BJ (cell line): ENCODE data around the gene ASB13. TPM values are rescaled to one million over a fixed set of nuclear protein-coding genes. Genes with fewer than 3 reads are reported as not detected.

Experiments used
- CTCF ChIA-PET: fragments of 350-600 bp; formaldehyde crosslinking; extraction: SDS; loops from one replicate; lab custom pipeline; 2021; ENCODE audit warnings: antibody characterized with exemption, inconsistent platforms; lab: Yijun Ruan, JAX
- POLR2A ChIA-PET: fragments of 300-600 bp; sonication (Branson Sonifier 250); formaldehyde crosslinking; extraction: SDS; loops from one replicate; lab custom pipeline; 2021; ENCODE audit warnings: antibody characterized with exemption; lab: Charles Lee
- DNase-seq: peaks from one replicate; pipeline ENCODE4 v3.0.0-alpha.2; 2011; ENCODE audit warnings: low read depth
- H3K27me3 ChIP-seq: 2 replicates; pipeline ENCODE4 v1.6.0; 2011; ENCODE audit warnings: low read length; ENCODE audit not compliant: control insufficient read depth, insufficient read depth
- H3K36me3 ChIP-seq: 2 replicates; pipeline ENCODE4 v1.5.1; 2011; ENCODE audit warnings: low read length; ENCODE audit not compliant: control insufficient read depth, insufficient read depth
- H3K4me3 ChIP-seq: 2 replicates; pipeline ENCODE4 v1.5.1; 2011; ENCODE audit warnings: low read depth, mild to moderate bottlenecking, control low read depth, low read length
- CTCF ChIP-seq: IDR thresholded peaks from 2 replicates; pipeline ENCODE4 v1.5.1; 2011; ENCODE audit warnings: low read depth, mild to moderate bottlenecking, control low read depth, inconsistent platforms, low read length, moderate library complexity; ENCODE audit not compliant: insufficient read depth
- polyA plus RNA-seq: library from polyadenylated mRNA; depleted of rRNA; stranded (reverse); fragments of >200 nt; gene quantifications from 2 replicates; pipeline ENCODE4 v1.2.3, GENCODE V29; 2011

ASB13 gene
- polyA plus RNA-seq, 1 experiment, result 8.6 TPM

- DNase-seq, result no peak
Observed at GRCh38 chr10:5698062-5698461, 31.7 kb upstream of the ASB13 start.

GRCh38 chr10:5697342-5697741, 30.9 kb upstream of the ASB13 start:
- no peak for TF ChIP-seq CTCF
- no peaks in the 10 kb centered on the region for H3K36me3 ChIP-seq
- DNase-seq, result no peak
- no peaks in the 10 kb centered on the region for H3K27me3 ChIP-seq
- ChIA-PET CTCF (interaction anchor here (1.2 kb wide), 1 partner anchor 11 kb away, joined by 3 read pairs; no protein-coding TSS in a partner anchor), POLR2A (no interaction called here)
- H3K4me3 ChIP-seq, result no peak overlapping the region

More at GRCh38 chr10:5698062-5698461, 31.7 kb upstream of the ASB13 start:
- no peaks in the 10 kb centered on the region for H3K27me3 ChIP-seq
- CTCF ChIA-PET, result interaction anchor here (1.2 kb wide), 1 partner anchor 10 kb away, joined by 3 read pairs; no protein-coding TSS in a partner anchor
- no peaks in the 10 kb centered on the region for H3K36me3 ChIP-seq
- H3K4me3 ChIP-seq, result no peak overlapping the region
- POLR2A ChIA-PET, result no interaction called here
- TF ChIP-seq CTCF, result no peak

- Histone ChIP-seq H3K36me3 (no peaks in the 10 kb centered on the region), H3K27me3 (no peaks in the 10 kb centered on the region), H3K4me3 (no peak overlapping the region)
- no peak for TF ChIP-seq CTCF
- POLR2A ChIA-PET, result no interaction called here
- CTCF ChIA-PET, result no interaction called here
- no peak for DNase-seq
Observed at GRCh38 chr10:5694573-5694972, 28.2 kb upstream of the ASB13 start.

- Histone ChIP-seq H3K27me3 (no peaks in the 10 kb centered on the region), H3K4me3 (peak overlapping the region; percentile 53), H3K36me3 (no peaks in the 10 kb centered on the region)
- no peak for TF ChIP-seq CTCF
- DNase-seq, result no peak
- ChIA-PET POLR2A (no interaction called here), CTCF (interaction anchor here (0.5 to 1.3 kb wide), 3 partner anchors 16 to 63 kb away, joined by 3 read pairs; no protein-coding TSS in a partner anchor)
Observed at GRCh38 chr10:5692461-5693358, 26.3 kb upstream of the ASB13 start.

GRCh38 chr10:5691786-5692185, 25.4 kb upstream of the ASB13 start:
- CTCF ChIA-PET, result interaction anchor here (1.3 kb wide), 1 partner anchor 15 kb away, joined by 3 read pairs; no protein-coding TSS in a partner anchor
- Histone ChIP-seq H3K27me3 (no peaks in the 10 kb centered on the region), H3K4me3 (no peak overlapping the region), H3K36me3 (no peaks in the 10 kb centered on the region)
- no peak for TF ChIP-seq CTCF
- POLR2A ChIA-PET, result no interaction called here
- DNase-seq, result no peak
